Endothelial cell of umbilical vein (primary cell): ENCODE measurements around the gene TMEM175. TPM values are rescaled to one million over a fixed set of nuclear protein-coding genes. Genes with fewer than 3 reads are reported as not detected.

Experiments used
- BruUV-seq: library from RNA; stranded (reverse); fragments of 400-500 nt; replicated peaks from 2 replicates; lab custom pipeline; 2021; lab: Mats Ljungman, UMichigan
- CTCF ChIA-PET: fragments of 300-600, 350-600 bp; sonication (Branson Sonifier 250); formaldehyde crosslinking; loops from one replicate; lab custom pipeline; 2021; ENCODE audit warnings: antibody characterized with exemption, inconsistent platforms; lab: Charles Lee
- POLR2A ChIA-PET: fragments of 300-600, 350-600 bp; sonication (Branson Sonifier 250); formaldehyde crosslinking; loops from one replicate; lab custom pipeline; 2021; ENCODE audit warnings: antibody characterized with exemption, inconsistent platforms; lab: Charles Lee
- DNase-seq: peaks from one replicate; pipeline ENCODE4 v3.0.0-alpha.2; 2011; ENCODE audit warnings: low read depth, low spot score
- FAIRE-seq: peaks from 2 replicates; lab custom pipeline; 2011; peaks lifted over from hg19 to GRCh38; lab: Jason Lieb, UNC
- H2AFZ ChIP-seq: 2 replicates; pipeline ENCODE4 v1.6.0; 2012; ENCODE audit warnings: low read depth, low read length, control low read depth, inconsistent platforms
- H3K27ac ChIP-seq: 2 replicates; pipeline ENCODE4 v1.5.1; 2011; ENCODE audit warnings: low read depth, mild to moderate bottlenecking, control low read depth, low read length, moderate library complexity; ENCODE audit not compliant: insufficient read depth
- H3K27me3 ChIP-seq, 2 experiments: 2 replicates each; pipeline versions ENCODE4 v1.6.0 to v1.6.1; 2011; ENCODE audit warnings: low read length in 2 of 2, mixed read lengths in 1 of 2; ENCODE audit not compliant: control insufficient read depth in 2 of 2, insufficient read depth in 2 of 2
- H3K36me3 ChIP-seq, 2 experiments: 2 replicates in 1 of 2; 3 replicates in 1 of 2; pipeline ENCODE4 v1.5.1; 2011; ENCODE audit warnings: low read length in 2 of 2, mild to moderate bottlenecking in 1 of 2, moderate library complexity in 1 of 2; ENCODE audit not compliant: control insufficient read depth in 2 of 2, insufficient read depth in 2 of 2; ENCODE audit errors: extremely low read depth in 1 of 2
- H3K4me1 ChIP-seq: 3 replicates; pipeline ENCODE4 v1.5.1; 2011; ENCODE audit warnings: mild to moderate bottlenecking, low read length; ENCODE audit not compliant: control insufficient read depth, insufficient read depth; ENCODE audit errors: extremely low read depth
- H3K4me2 ChIP-seq: 2 replicates; pipeline ENCODE4 v1.6.1; 2011; ENCODE audit warnings: low read length, control low read depth, mixed read lengths; ENCODE audit not compliant: insufficient read depth
- H3K4me3 ChIP-seq, 3 experiments: fragments of 200-600 bp in 1 of 3; sonication (generic), shearing (Covaris generic) in 1 of 3; replicated peaks in 1 of 3; 2 replicates each; pipeline ENCODE4 v1.5.1; 2011 to 2016; ENCODE audit warnings: control low read depth in 3 of 3, low read length in 3 of 3, mild to moderate bottlenecking in 2 of 3, inconsistent platforms in 1 of 3, low read depth in 1 of 3, moderate library complexity in 1 of 3; ENCODE audit not compliant: insufficient read depth in 1 of 3
- H3K79me2 ChIP-seq: 2 replicates; pipeline ENCODE4 v1.6.0; 2012; ENCODE audit warnings: low read length, inconsistent platforms; ENCODE audit not compliant: control insufficient read depth, insufficient read depth
- H3K9ac ChIP-seq: replicated peaks from 2 replicates; pipeline ENCODE3; 2011; ENCODE audit warnings: low read length, control low read depth; ENCODE audit not compliant: insufficient read depth; ENCODE audit errors: extremely low read depth
- H3K9me1 ChIP-seq: replicated peaks from 3 replicates; pipeline ENCODE4 v1.6.0; 2011; ENCODE audit warnings: mild to moderate bottlenecking, low read length; ENCODE audit not compliant: control insufficient read depth, insufficient read depth; ENCODE audit errors: extremely low read depth
- H3K9me3 ChIP-seq: replicated peaks from 2 replicates; pipeline ENCODE4 v1.5.1; 2012; ENCODE audit warnings: low read length, inconsistent platforms; ENCODE audit not compliant: control insufficient read depth, insufficient read depth
- H4K20me1 ChIP-seq: replicated peaks from 2 replicates; pipeline ENCODE3; 2011; ENCODE audit warnings: mild to moderate bottlenecking, low read length; ENCODE audit not compliant: control insufficient read depth, insufficient read depth; ENCODE audit errors: extremely low read depth
- EZH2 ChIP-seq: IDR thresholded peaks from 2 replicates; pipeline ENCODE4 v1.6.1; 2012; ENCODE audit warnings: borderline replicate concordance, low read depth, mild to moderate bottlenecking, moderate library complexity, low read length, inconsistent platforms; ENCODE audit not compliant: severe bottlenecking
- FOS ChIP-seq: IDR thresholded peaks from 2 replicates; pipeline ENCODE4 v1.6.1; 2011; ENCODE audit warnings: mild to moderate bottlenecking, low read length, moderate library complexity, borderline replicate concordance; ENCODE audit not compliant: insufficient read depth
- GATA2 ChIP-seq: IDR thresholded peaks from 2 replicates; pipeline ENCODE4 v1.7.0; 2011; ENCODE audit warnings: low read depth, mild to moderate bottlenecking, moderate library complexity, mixed read lengths, low read length; ENCODE audit not compliant: insufficient read length, insufficient read depth
- JUN ChIP-seq: IDR thresholded peaks from 2 replicates; pipeline ENCODE4 v1.6.1; 2011; ENCODE audit warnings: borderline replicate concordance, low read depth; ENCODE audit not compliant: insufficient read length, insufficient read depth
- MYC ChIP-seq: IDR thresholded peaks from one replicate; pipeline ENCODE4 v1.6.1; 2011; ENCODE audit warnings: mild to moderate bottlenecking, low read depth, low read length
- POLR2A ChIP-seq: IDR thresholded peaks from 2 replicates; pipeline ENCODE4 v1.6.1; 2012; ENCODE audit warnings: low read depth, mild to moderate bottlenecking, control low read depth, low read length
- POLR2AphosphoS5 ChIP-seq: IDR thresholded peaks from 2 replicates; pipeline ENCODE4 v1.6.1; 2012; ENCODE audit warnings: low read depth, mild to moderate bottlenecking, control low read depth, low read length, moderate library complexity; ENCODE audit not compliant: insufficient read depth
- dilution Hi-C: fragments of 300-500 bp; cut with MboI; formaldehyde crosslinking; loops from one replicate; pipeline ENCODE4 v1.15.0; 2019; ENCODE audit warnings: low sequenced_read_pairs; ENCODE audit not compliant: extremely low pct_ligation_motif_present
- intact Hi-C: fragments of 100-400 bp; cut with micrococcal nuclease; formaldehyde crosslinking; loops from one replicate; pipeline ENCODE4 v1.10.0; 2022
- polyA plus RNA-seq, 4 experiments: library from polyadenylated mRNA; depleted of rRNA in 3 of 4; stranded (reverse) in 3 of 4; unstranded in 1 of 4; fragments of >200 nt; gene quantifications; 2 replicates each; pipeline versions ENCODE4 v1.2.1 to v1.2.3, GENCODE V29; 2011 to 2012; ENCODE audit warnings: missing spikeins in 1 of 4
- total RNA-seq: library from RNA; stranded (reverse); gene quantifications from 2 replicates; pipeline ENCODE4 v1.2.3, GENCODE V29; 2021
- TF ChIP-seq, protein P1 (sequence below), 2 donors: IDR thresholded peaks; 1 replicate in 1 of 2; 2 replicates in 1 of 2; pipeline ENCODE4 v1.5.1; 2011; ENCODE audit warnings: low read length in 2 of 2, mild to moderate bottlenecking in 2 of 2, moderate library complexity in 2 of 2, control low read depth in 1 of 2, inconsistent platforms in 1 of 2, low read depth in 1 of 2; ENCODE audit not compliant: insufficient read depth in 1 of 2; ENCODE audit errors: extremely low read depth in 1 of 2
- TF ChIP-seq, protein P2 (sequence below): IDR thresholded peaks from 2 replicates; pipeline ENCODE4 v1.6.1; 2011; ENCODE audit not compliant: insufficient read depth, insufficient read length

Gene TMEM175
- total and polyA plus RNA-seq, 2 donors (not counting 3 experiments of a cell fraction or from before 2014, with no cell fraction given), result 21.9 to 80.1 TPM

DNA sequence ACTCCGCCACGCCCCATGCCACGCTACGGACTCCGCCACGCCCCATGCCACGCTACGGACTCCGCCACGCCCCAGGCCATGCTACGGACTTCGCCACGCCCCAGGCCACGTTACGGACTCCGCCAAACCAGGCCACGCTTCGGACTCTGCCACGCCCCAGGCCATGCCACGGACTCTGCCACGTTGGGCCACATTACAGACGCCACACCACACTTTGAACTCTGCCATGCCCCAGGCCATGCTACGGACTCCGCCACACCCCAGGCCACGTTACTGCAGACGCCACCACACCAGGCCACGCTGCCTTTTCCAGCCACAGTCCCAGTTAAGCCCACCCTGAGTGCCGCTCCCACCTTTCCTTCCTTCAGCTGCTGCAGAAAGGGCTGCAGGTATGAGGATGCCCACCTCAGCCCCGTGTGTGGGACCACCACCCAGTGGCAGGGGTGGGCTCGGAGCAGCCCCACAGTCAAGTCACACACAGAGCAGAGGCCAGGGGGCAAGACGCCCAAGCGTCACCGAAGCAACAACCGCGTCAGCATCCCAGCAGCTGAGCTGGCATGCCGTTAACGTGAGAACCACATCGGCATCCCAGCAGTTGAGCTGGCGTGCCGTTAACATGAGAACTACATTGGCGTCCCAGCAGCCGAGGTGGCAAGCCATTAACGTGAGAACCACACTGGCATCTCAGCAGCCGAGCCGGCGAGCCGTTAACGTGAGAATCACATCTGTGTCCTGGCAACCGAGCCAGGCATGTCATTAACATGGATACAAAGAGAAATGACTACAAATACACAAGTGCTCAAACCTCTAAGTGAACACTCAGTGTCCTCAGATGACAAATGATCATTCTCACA is 26.5 kb upstream of the TMEM175 start:
- no peak overlapping the region for H3K4me2 ChIP-seq

More for the DNA sequence above, 26.5 kb upstream of the TMEM175 start:
- FAIRE-seq (no peak), DNase-seq (no peak)
- Histone ChIP-seq H3K9ac (no peak overlapping the region), H3K27ac (no peak overlapping the region), H3K9me1 (no peaks in the 10 kb centered on the region), H4K20me1 (no peaks in the 10 kb centered on the region), H3K79me2 (peaks cover 15% of the 10 kb centered on the region), H3K36me3 (peaks cover 0 to 9% of the 10 kb centered on the region in 2 experiments), H3K9me3 (no peaks in the 10 kb centered on the region), H3K4me1 (peaks cover 8% of the 10 kb centered on the region), H2AFZ (no peak overlapping the region), H3K4me3 (no peak overlapping the region), H3K27me3 (no peaks in the 10 kb centered on the region)
- intact Hi-C loops (no loop called here), dilution Hi-C loops (no loop called here)
- BruUV-seq, result no TSS peak
- ChIA-PET POLR2A (no interaction called here), CTCF (no interaction called here)
- TF ChIP-seq JUN (no peak), MYC (no peak), GATA2 (no peak), POLR2A (no peak), FOS (no peak), POLR2AphosphoS5 (no peak), EZH2 (no peak)
- TF ChIP-seq, protein P1, sequence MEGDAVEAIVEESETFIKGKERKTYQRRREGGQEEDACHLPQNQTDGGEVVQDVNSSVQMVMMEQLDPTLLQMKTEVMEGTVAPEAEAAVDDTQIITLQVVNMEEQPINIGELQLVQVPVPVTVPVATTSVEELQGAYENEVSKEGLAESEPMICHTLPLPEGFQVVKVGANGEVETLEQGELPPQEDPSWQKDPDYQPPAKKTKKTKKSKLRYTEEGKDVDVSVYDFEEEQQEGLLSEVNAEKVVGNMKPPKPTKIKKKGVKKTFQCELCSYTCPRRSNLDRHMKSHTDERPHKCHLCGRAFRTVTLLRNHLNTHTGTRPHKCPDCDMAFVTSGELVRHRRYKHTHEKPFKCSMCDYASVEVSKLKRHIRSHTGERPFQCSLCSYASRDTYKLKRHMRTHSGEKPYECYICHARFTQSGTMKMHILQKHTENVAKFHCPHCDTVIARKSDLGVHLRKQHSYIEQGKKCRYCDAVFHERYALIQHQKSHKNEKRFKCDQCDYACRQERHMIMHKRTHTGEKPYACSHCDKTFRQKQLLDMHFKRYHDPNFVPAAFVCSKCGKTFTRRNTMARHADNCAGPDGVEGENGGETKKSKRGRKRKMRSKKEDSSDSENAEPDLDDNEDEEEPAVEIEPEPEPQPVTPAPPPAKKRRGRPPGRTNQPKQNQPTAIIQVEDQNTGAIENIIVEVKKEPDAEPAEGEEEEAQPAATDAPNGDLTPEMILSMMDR (IDR thresholded peaks at IDR 0.05; ENCODE audit: extremely low read depth in 1 of 2, insufficient read depth in 1 of 2, low read depth in 1 of 2, low read length in 2 of 2), result no peak
- TF ChIP-seq, protein P2, sequence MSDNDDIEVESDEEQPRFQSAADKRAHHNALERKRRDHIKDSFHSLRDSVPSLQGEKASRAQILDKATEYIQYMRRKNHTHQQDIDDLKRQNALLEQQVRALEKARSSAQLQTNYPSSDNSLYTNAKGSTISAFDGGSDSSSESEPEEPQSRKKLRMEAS, result no peak
